Measurements from ENCODE around the gene PPP1R13B. TPM values are rescaled to one million over a fixed set of nuclear protein-coding genes. Genes with fewer than 3 reads are reported as not detected.

The PPP1R13B gene
- polyA plus RNA-seq, 1 of the 3 experiments (the other 2 are of a cell fraction) = 5.7 TPM

GRCh38 chr14:103692871-103693270 lies 154.5 kb downstream of the PPP1R13B start (continued):
- TF ChIP-seq PBX3 (IDR thresholded peaks at IDR 0.05) = no peak
- no peak for TF ChIP-seq MXI1 (IDR thresholded peaks at IDR 0.05; ENCODE audit: low read depth, low read length)
- no peak for TF ChIP-seq TAF1 (IDR thresholded peaks at IDR 0.05; ENCODE audit: borderline replicate concordance, low read depth, low read length)
- no peak for TF ChIP-seq POLR2AphosphoS5 (IDR thresholded peaks at IDR 0.05; ENCODE audit: low read depth, low read length)
- TF ChIP-seq CTCF (IDR thresholded peaks at IDR 0.05) = no peak
- no peak for TF ChIP-seq GABPA (IDR thresholded peaks at IDR 0.05; ENCODE audit: low read depth)
- TF ChIP-seq USF2 (IDR thresholded peaks at IDR 0.05; ENCODE audit: borderline replicate concordance, low read depth, low read length) = no peak
- TF ChIP-seq, protein P1, sequence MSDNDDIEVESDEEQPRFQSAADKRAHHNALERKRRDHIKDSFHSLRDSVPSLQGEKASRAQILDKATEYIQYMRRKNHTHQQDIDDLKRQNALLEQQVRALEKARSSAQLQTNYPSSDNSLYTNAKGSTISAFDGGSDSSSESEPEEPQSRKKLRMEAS (IDR thresholded peaks at IDR 0.05; ENCODE audit: low read depth) = no peak
- no peak for TF ChIP-seq RXRA (IDR thresholded peaks at IDR 0.05; ENCODE audit: borderline replicate concordance, low read depth)
- no peak for TF ChIP-seq SIN3A (IDR thresholded peaks at IDR 0.05; ENCODE audit: borderline replicate concordance, low read depth, low read length)
- TF ChIP-seq JUND (IDR thresholded peaks at IDR 0.05) = no peak

DNA sequence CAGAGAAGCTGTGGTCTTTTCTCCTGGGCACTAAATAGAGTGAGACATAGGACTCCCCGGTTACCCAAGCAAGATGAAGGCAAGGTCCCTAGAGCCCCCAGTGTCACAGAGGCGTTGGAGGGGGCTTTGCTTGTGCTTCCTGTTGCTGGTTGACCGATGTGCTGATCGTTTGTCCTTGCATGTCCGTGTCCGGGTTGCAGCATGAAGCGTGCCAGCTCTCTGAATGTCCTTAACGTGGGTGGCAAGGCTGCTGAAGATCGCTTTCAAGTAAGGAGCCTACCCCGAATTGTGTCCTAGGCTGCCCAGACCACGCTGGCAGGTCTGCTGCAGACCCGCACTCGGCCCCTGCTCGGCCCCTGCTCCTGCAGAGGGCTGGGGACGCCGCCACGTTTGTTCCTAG lies 155.2 kb downstream of the PPP1R13B start:
- Histone ChIP-seq H3K4me3 (ENCODE audit: low read depth in 2 of 2, low read length in 1 of 2) (no peak overlapping the region), H3K27ac (ENCODE audit: low read depth in 2 of 2, low read length in 1 of 2) (no peak overlapping the region), H3K4me2 (no peak overlapping the region), H4K20me1 (ENCODE audit: insufficient read depth) (peaks cover 22% of the 10 kb centered on the region), H3K36me3 (replicated peaks in 1 of 2; ENCODE audit: control insufficient read depth in 1 of 2, insufficient read depth in 2 of 2, low read length in 1 of 2) (peaks cover 48 to 55% of the 10 kb centered on the region in 2 experiments), H2AFZ (ENCODE audit: low read depth) (no peak overlapping the region), H3K79me2 (ENCODE audit: insufficient read depth) (peaks cover 69% of the 10 kb centered on the region), H3K9ac (no peak overlapping the region), H3K9me3 (no peaks in the 10 kb centered on the region), H3K4me1 (ENCODE audit: control insufficient read depth in 1 of 2, insufficient read depth in 2 of 2, low read depth in 1 of 2, low read length in 1 of 2) (peaks cover 0 to 27% of the 10 kb centered on the region in 2 experiments; a peak in 1 of 4 replicates), H3K27me3 (ENCODE audit: insufficient read depth) (no peaks in the 10 kb centered on the region), H3F3A (replicated peaks; ENCODE audit: insufficient read depth) (peaks cover 20% of the 10 kb centered on the region), H3K9me2 (no peaks in the 10 kb centered on the region)
- POLR2A ChIA-PET = no interaction called here
- CTCF ChIA-PET = interaction anchor here (1.2 kb wide), 1 partner anchor 13 kb away, joined by 3 read pairs; no protein-coding TSS in a partner anchor
- TF ChIP-seq NFIC (IDR thresholded peaks at IDR 0.05; ENCODE audit: borderline replicate concordance) (no peak), EZH2phosphoT487 (IDR thresholded peaks at IDR 0.05; ENCODE audit: borderline replicate concordance, low read depth) (no peak), RFX5 (IDR thresholded peaks at IDR 0.05; ENCODE audit: low read length) (no peak), NRF1 (IDR thresholded peaks at IDR 0.05; ENCODE audit: low read depth, low read length) (no peak), PBX3 (IDR thresholded peaks at IDR 0.05) (no peak), SMC3 (IDR thresholded peaks at IDR 0.05; ENCODE audit: low read depth, low read length) (no peak), SIN3A (IDR thresholded peaks at IDR 0.05; ENCODE audit: borderline replicate concordance, low read depth, low read length) (no peak), MXI1 (IDR thresholded peaks at IDR 0.05; ENCODE audit: low read depth, low read length) (no peak), RAD21 (IDR thresholded peaks at IDR 0.05; ENCODE audit: low read length) (no peak), EP300 (IDR thresholded peaks at IDR 0.05; ENCODE audit: borderline replicate concordance in 1 of 2, low read depth in 1 of 2, low read length in 1 of 2) (no peak)
- TF ChIP-seq, protein P1 (IDR thresholded peaks at IDR 0.05; ENCODE audit: low read depth) = no peak
- TF ChIP-seq, protein P2, sequence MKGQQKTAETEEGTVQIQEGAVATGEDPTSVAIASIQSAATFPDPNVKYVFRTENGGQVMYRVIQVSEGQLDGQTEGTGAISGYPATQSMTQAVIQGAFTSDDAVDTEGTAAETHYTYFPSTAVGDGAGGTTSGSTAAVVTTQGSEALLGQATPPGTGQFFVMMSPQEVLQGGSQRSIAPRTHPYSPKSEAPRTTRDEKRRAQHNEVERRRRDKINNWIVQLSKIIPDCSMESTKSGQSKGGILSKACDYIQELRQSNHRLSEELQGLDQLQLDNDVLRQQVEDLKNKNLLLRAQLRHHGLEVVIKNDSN (IDR thresholded peaks at IDR 0.05; ENCODE audit: borderline replicate concordance, low read depth) = no peak
- TF ChIP-seq, protein P3, sequence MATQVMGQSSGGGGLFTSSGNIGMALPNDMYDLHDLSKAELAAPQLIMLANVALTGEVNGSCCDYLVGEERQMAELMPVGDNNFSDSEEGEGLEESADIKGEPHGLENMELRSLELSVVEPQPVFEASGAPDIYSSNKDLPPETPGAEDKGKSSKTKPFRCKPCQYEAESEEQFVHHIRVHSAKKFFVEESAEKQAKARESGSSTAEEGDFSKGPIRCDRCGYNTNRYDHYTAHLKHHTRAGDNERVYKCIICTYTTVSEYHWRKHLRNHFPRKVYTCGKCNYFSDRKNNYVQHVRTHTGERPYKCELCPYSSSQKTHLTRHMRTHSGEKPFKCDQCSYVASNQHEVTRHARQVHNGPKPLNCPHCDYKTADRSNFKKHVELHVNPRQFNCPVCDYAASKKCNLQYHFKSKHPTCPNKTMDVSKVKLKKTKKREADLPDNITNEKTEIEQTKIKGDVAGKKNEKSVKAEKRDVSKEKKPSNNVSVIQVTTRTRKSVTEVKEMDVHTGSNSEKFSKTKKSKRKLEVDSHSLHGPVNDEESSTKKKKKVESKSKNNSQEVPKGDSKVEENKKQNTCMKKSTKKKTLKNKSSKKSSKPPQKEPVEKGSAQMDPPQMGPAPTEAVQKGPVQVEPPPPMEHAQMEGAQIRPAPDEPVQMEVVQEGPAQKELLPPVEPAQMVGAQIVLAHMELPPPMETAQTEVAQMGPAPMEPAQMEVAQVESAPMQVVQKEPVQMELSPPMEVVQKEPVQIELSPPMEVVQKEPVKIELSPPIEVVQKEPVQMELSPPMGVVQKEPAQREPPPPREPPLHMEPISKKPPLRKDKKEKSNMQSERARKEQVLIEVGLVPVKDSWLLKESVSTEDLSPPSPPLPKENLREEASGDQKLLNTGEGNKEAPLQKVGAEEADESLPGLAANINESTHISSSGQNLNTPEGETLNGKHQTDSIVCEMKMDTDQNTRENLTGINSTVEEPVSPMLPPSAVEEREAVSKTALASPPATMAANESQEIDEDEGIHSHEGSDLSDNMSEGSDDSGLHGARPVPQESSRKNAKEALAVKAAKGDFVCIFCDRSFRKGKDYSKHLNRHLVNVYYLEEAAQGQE (IDR thresholded peaks at IDR 0.05; ENCODE audit: low read depth, low read length) = no peak
- no peak for DNase-seq
- WGBS (ENCODE audit: low lambda C conversion rate) = 96% methylated on average over 9 of the region's 17 CpGs
